SU-DHL-6 (cell line): ENCODE measurements around the gene SLC22A23.

ENCODE experiments used
- CTCF ChIP-seq: fragments of 200-600 bp; sonication (generic); IDR thresholded peaks from one replicate; pipeline ENCODE4 v1.5.1; 2017; ENCODE audit warnings: antibody characterized with exemption, mild to moderate bottlenecking, low read length, moderate library complexity; ENCODE audit not compliant: insufficient read depth, poor library complexity, severe bottlenecking
- EZH2phosphoT487 ChIP-seq: fragments of 200-600 bp; sonication (generic), shearing (Covaris generic); conservative IDR thresholded peaks from 2 replicates; pipeline ENCODE4 v1.6.1; 2018; ENCODE audit warnings: mild to moderate bottlenecking, antibody characterized with exemption, low read length, moderate library complexity, mixed read lengths

- TF ChIP-seq CTCF (no peak), EZH2phosphoT487 (no peak)
Observed at GRCh38 chr6:3305831-3306230, 151.0 kb downstream of the SLC22A23 start.
